ENCODE measurements around the gene GMPPB.

The GMPPB gene

DNA sequence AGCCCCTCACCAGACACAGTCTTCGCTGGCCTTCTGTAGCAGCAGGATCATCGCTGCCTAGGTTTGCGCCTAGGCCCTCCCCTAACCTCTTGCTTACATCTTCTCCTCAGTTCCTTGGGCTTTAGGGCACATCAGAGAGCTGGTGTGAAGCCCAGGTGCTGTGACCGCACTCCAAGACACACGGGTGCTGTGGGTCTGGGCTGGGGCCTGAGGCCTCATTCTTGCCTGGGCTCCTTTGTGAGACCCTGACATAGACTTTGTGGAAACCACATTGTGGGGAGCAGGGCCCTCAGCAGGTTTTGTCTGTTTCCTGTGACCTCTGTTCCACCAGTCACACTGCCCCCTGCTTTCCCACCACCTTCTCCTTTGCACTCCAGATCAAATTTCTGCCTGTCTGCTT, 12.3 kb downstream of the GMPPB start:
- no peaks in the 10 kb centered on the region for H3K9me3 ChIP-seq (ENCODE audit: severe bottlenecking)
- no peak for TF ChIP-seq CTCF (IDR thresholded peaks at IDR 0.05; ENCODE audit: low read depth, low read length)
- H3K36me3 ChIP-seq, result peaks cover 11% of the 10 kb centered on the region; the same call in 1 of the 2 replicates
- no peak overlapping the region for H3K27ac ChIP-seq
- no peak for DNase-seq
- no peak overlapping the region for H3K4me3 ChIP-seq (ENCODE audit: low read depth, low read length)
- no peaks in the 10 kb centered on the region for H3K27me3 ChIP-seq (ENCODE audit: insufficient read depth, low read depth, severe bottlenecking)

- Histone ChIP-seq H3K9me3 (ENCODE audit: severe bottlenecking) (no peaks in the 10 kb centered on the region), H3K27me3 (ENCODE audit: insufficient read depth, low read depth, severe bottlenecking) (no peaks in the 10 kb centered on the region), H3K4me3 (ENCODE audit: low read depth, low read length) (no peak overlapping the region), H3K27ac (no peak overlapping the region), H3K36me3 (peaks cover 4% of the 10 kb centered on the region; the same call in 1 of the 2 replicates)
- no peak for DNase-seq
- no peak for TF ChIP-seq CTCF (IDR thresholded peaks at IDR 0.05; ENCODE audit: low read depth, low read length)
These were observed 13.9 kb downstream of the GMPPB start for GRCh38 chr3:49709852-49710251.

- DNase-seq, result no peak
- no peak overlapping the region for H3K4me3 ChIP-seq (ENCODE audit: low read depth, low read length)
- no peak for TF ChIP-seq CTCF (IDR thresholded peaks at IDR 0.05; ENCODE audit: low read depth, low read length)
- H3K27ac ChIP-seq, result no peak overlapping the region
- H3K9me3 ChIP-seq (ENCODE audit: severe bottlenecking), result no peaks in the 10 kb centered on the region
- no peaks in the 10 kb centered on the region for H3K27me3 ChIP-seq (ENCODE audit: insufficient read depth, low read depth, severe bottlenecking)
- peaks cover 9% of the 10 kb centered on the region for H3K36me3 ChIP-seq
These were observed 16.7 kb downstream of the GMPPB start for GRCh38 chr3:49707113-49707480.

DNA sequence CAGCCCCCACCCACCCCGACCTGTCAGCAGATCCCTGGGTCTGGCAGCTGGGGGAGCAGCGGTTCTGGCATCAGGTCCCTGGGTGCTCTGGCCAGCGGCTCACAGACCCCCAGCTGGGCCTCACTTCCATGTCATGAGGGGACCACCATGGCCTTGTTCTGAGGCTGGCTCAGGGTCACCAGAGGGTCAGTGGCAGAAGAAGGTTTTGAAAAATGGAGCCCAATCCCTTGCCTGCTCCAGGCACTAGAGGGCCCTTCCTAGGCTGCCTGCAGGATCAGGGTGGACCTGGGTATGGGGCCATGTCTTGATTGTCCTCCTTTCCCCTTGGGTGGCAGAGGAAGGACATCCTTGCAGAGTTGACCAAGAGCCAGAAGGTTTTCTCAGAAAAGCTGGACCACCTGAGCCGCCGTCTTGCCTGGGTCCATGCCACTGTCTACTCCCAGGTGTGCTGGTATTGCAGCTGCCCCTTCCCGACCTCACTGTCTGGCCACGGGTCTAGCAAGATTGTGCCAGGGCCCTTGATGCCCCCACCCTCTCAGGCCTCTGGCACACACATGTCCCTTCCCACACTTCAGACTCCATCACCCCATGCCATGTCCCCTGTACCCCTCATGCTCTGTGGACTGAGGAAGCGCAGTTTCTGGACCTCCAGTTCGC, 17.2 kb downstream of the GMPPB start:
- H3K27me3 ChIP-seq (ENCODE audit: insufficient read depth, low read depth, severe bottlenecking), result no peaks in the 10 kb centered on the region
- peaks cover 11% of the 10 kb centered on the region for H3K36me3 ChIP-seq
- no peak overlapping the region for H3K27ac ChIP-seq
- H3K9me3 ChIP-seq (ENCODE audit: severe bottlenecking), result no peaks in the 10 kb centered on the region
- no peak for DNase-seq
- H3K4me3 ChIP-seq (ENCODE audit: low read depth, low read length), result no peak overlapping the region
- TF ChIP-seq CTCF (IDR thresholded peaks at IDR 0.05; ENCODE audit: low read depth, low read length), result no peak

DNA sequence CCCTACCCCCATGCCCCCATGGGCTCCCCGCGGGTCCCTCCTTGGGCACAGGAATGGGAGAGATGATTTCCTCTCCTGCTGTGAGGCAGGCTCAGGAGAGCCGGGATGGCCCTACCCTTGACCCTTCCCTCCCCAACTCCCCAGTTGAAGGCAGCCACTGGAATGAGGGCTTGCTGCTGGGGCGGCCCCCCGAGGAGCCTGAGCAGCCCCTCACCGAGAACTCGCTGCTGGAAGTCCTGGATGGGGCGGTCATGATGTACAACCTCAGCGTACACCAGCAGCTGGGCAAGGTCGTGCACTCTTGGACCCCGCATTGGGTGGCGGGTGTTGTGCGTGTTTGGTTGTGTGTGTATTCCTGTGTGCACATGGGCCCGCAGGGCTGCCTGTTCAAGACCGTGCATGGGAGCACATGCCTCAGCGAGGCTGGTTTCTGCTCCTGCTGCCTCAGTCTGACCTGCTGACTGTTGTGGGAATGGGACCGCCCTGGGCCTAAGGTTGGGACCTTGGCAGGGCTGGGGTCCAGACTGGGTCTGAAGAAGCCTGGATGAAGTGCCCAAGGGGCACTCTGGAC, 18.3 kb downstream of the GMPPB start:
- Histone ChIP-seq H3K27me3 (ENCODE audit: insufficient read depth, low read depth, severe bottlenecking) (no peaks in the 10 kb centered on the region), H3K27ac (no peak overlapping the region), H3K36me3 (peaks cover 12% of the 10 kb centered on the region), H3K4me3 (ENCODE audit: low read depth, low read length) (no peak overlapping the region), H3K9me3 (ENCODE audit: severe bottlenecking) (no peaks in the 10 kb centered on the region)
- TF ChIP-seq CTCF (IDR thresholded peaks at IDR 0.05; ENCODE audit: low read depth, low read length), result no peak
- DNase-seq, result no peak

DNA sequence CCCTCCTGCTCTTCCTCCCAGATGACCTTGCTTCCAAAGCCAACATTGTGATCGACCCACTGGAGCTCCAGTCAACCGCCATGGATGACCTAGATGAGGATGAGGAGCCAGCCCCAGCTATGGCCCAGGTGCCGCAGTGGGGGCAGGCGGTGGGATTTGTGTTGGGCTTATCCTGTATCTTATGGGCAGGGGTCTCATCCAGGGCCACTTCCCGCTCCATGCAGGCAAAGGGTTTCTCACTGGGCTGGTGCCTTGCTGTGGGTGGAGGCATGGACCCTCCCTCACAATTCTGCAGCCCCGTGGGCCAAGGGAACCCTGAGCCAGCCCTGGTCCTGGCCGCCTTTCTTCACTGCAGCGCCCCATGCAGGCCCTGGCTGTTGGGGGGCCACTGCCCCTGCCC, 19.1 kb downstream of the GMPPB start:
- DNase-seq, result no peak
- Histone ChIP-seq H3K27ac (no peak overlapping the region), H3K27me3 (ENCODE audit: insufficient read depth, low read depth, severe bottlenecking) (no peaks in the 10 kb centered on the region), H3K9me3 (ENCODE audit: severe bottlenecking) (no peaks in the 10 kb centered on the region), H3K36me3 (peaks cover 12% of the 10 kb centered on the region), H3K4me3 (ENCODE audit: low read depth, low read length) (no peak overlapping the region)
- no peak for TF ChIP-seq CTCF (IDR thresholded peaks at IDR 0.05; ENCODE audit: low read depth, low read length)
